Measurements from ENCODE around the gene TOM1L1. TPM values are rescaled to one million over a fixed set of nuclear protein-coding genes. Genes with fewer than 3 reads are reported as not detected.

TOM1L1 gene
- total RNA-seq, 1 experiment from 2014 or later: 58.5 TPM

DNA sequence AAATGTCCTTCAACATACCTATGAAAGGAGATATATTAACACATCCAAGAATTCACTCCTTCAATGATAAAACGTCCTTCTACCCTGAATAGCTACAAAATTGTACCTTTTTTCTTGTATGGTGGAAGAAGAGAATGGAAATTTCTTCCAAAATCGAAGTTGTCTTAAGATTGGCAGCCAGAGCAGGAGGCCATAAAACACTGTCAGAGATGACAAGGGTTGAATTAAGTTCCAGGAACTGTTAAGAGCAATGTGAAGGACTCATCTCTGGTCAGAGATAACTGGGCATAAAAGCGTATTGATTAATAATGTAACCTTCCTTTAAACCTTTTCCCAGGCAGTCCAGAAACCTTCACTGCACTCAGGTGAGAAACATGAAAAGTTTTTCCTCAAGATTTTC, 12.9 kb upstream of the TOM1L1 start (continued):
- TF ChIP-seq, protein P1, sequence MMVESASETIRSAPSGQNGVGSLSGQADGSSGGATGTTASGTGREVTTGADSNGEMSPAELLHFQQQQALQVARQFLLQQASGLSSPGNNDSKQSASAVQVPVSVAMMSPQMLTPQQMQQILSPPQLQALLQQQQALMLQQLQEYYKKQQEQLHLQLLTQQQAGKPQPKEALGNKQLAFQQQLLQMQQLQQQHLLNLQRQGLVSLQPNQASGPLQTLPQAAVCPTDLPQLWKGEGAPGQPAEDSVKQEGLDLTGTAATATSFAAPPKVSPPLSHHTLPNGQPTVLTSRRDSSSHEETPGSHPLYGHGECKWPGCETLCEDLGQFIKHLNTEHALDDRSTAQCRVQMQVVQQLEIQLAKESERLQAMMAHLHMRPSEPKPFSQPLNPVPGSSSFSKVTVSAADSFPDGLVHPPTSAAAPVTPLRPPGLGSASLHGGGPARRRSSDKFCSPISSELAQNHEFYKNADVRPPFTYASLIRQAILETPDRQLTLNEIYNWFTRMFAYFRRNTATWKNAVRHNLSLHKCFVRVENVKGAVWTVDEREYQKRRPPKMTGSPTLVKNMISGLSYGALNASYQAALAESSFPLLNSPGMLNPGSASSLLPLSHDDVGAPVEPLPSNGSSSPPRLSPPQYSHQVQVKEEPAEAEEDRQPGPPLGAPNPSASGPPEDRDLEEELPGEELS (CRISPR knock-in tag; IDR thresholded peaks at IDR 0.05): no peak
- TF ChIP-seq, protein P2, sequence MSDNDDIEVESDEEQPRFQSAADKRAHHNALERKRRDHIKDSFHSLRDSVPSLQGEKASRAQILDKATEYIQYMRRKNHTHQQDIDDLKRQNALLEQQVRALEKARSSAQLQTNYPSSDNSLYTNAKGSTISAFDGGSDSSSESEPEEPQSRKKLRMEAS (CRISPR knock-in tag; IDR thresholded peaks at IDR 0.05): no peak
- TF ChIP-seq JAZF1 (CRISPR knock-in tag; IDR thresholded peaks at IDR 0.05) (no peak), SMAD4 (CRISPR knock-in tag; IDR thresholded peaks at IDR 0.05) (no peak), SP1 (CRISPR knock-in tag; conservative IDR thresholded peaks at IDR 0.05) (no peak)
- TF ChIP-seq, protein P3, sequence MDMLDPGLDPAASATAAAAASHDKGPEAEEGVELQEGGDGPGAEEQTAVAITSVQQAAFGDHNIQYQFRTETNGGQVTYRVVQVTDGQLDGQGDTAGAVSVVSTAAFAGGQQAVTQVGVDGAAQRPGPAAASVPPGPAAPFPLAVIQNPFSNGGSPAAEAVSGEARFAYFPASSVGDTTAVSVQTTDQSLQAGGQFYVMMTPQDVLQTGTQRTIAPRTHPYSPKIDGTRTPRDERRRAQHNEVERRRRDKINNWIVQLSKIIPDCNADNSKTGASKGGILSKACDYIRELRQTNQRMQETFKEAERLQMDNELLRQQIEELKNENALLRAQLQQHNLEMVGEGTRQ (CRISPR knock-in tag; IDR thresholded peaks at IDR 0.05): no peak
- TF ChIP-seq, protein P4, sequence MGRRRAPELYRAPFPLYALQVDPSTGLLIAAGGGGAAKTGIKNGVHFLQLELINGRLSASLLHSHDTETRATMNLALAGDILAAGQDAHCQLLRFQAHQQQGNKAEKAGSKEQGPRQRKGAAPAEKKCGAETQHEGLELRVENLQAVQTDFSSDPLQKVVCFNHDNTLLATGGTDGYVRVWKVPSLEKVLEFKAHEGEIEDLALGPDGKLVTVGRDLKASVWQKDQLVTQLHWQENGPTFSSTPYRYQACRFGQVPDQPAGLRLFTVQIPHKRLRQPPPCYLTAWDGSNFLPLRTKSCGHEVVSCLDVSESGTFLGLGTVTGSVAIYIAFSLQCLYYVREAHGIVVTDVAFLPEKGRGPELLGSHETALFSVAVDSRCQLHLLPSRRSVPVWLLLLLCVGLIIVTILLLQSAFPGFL (CRISPR knock-in tag; IDR thresholded peaks at IDR 0.05; ENCODE audit: borderline replicate concordance): no peak

DNA sequence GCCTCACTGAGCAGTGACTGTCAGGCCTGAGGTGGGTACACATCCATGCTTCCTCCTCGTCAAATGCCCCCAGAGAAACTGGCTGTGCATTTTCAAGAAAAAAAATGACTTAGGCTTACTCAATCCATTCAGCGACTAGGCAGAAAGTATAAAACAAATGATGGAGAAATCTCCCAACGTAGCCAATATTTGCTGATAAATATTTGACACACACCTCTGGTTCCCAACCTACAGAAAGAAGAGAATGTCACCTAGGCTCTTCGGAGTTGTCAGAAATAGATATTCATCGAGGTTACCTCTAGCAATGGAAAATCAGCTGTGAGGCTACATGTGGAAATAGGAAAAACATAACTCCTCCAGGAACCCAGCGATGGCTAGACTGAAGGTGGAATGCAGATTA, 12.4 kb upstream of the TOM1L1 start:
- Mint-ChIP-seq H3K4me3 (no peak overlapping the region), H3K4me1 (peaks cover 10% of the 10 kb centered on the region), H3K9me3 (no peaks in the 10 kb centered on the region; the same call in 1 of the 2 replicates), H3K27ac (no peak overlapping the region), H3K36me3 (peaks cover 2% of the 10 kb centered on the region; the same call in 1 of the 2 replicates), H3K27me3 (ENCODE audit: low read depth) (no peaks in the 10 kb centered on the region)
- ATAC-seq: no peak
- CTCF ChIA-PET: no interaction called here
- POLR2A ChIA-PET: no interaction called here
- DNase-seq (ENCODE audit: low spot score): no peak
- TF ChIP-seq NR1H2 (CRISPR knock-in tag; IDR thresholded peaks at IDR 0.05) (no peak), SOX15 (CRISPR knock-in tag; IDR thresholded peaks at IDR 0.05) (no peak), FOXJ3 (CRISPR knock-in tag; IDR thresholded peaks at IDR 0.05; ENCODE audit: borderline replicate concordance) (no peak), EMX1 (CRISPR knock-in tag; IDR thresholded peaks at IDR 0.05) (no peak), TCF7 (CRISPR knock-in tag; IDR thresholded peaks at IDR 0.05; ENCODE audit: low read depth) (no peak), ZNF219 (CRISPR knock-in tag; IDR thresholded peaks at IDR 0.05; ENCODE audit: borderline replicate concordance) (no peak), TP53 (CRISPR knock-in tag; IDR thresholded peaks at IDR 0.05) (no peak), ETV6 (CRISPR knock-in tag; IDR thresholded peaks at IDR 0.05) (no peak), ZNF232 (CRISPR knock-in tag; IDR thresholded peaks at IDR 0.05) (no peak), GTF2I (CRISPR knock-in tag; conservative IDR thresholded peaks at IDR 0.05) (no peak)
- TF ChIP-seq, protein P5, sequence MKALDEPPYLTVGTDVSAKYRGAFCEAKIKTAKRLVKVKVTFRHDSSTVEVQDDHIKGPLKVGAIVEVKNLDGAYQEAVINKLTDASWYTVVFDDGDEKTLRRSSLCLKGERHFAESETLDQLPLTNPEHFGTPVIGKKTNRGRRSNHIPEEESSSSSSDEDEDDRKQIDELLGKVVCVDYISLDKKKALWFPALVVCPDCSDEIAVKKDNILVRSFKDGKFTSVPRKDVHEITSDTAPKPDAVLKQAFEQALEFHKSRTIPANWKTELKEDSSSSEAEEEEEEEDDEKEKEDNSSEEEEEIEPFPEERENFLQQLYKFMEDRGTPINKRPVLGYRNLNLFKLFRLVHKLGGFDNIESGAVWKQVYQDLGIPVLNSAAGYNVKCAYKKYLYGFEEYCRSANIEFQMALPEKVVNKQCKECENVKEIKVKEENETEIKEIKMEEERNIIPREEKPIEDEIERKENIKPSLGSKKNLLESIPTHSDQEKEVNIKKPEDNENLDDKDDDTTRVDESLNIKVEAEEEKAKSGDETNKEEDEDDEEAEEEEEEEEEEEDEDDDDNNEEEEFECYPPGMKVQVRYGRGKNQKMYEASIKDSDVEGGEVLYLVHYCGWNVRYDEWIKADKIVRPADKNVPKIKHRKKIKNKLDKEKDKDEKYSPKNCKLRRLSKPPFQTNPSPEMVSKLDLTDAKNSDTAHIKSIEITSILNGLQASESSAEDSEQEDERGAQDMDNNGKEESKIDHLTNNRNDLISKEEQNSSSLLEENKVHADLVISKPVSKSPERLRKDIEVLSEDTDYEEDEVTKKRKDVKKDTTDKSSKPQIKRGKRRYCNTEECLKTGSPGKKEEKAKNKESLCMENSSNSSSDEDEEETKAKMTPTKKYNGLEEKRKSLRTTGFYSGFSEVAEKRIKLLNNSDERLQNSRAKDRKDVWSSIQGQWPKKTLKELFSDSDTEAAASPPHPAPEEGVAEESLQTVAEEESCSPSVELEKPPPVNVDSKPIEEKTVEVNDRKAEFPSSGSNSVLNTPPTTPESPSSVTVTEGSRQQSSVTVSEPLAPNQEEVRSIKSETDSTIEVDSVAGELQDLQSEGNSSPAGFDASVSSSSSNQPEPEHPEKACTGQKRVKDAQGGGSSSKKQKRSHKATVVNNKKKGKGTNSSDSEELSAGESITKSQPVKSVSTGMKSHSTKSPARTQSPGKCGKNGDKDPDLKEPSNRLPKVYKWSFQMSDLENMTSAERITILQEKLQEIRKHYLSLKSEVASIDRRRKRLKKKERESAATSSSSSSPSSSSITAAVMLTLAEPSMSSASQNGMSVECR (CRISPR knock-in tag; IDR thresholded peaks at IDR 0.05; ENCODE audit: borderline replicate concordance): no peak
- TF ChIP-seq, protein P6, sequence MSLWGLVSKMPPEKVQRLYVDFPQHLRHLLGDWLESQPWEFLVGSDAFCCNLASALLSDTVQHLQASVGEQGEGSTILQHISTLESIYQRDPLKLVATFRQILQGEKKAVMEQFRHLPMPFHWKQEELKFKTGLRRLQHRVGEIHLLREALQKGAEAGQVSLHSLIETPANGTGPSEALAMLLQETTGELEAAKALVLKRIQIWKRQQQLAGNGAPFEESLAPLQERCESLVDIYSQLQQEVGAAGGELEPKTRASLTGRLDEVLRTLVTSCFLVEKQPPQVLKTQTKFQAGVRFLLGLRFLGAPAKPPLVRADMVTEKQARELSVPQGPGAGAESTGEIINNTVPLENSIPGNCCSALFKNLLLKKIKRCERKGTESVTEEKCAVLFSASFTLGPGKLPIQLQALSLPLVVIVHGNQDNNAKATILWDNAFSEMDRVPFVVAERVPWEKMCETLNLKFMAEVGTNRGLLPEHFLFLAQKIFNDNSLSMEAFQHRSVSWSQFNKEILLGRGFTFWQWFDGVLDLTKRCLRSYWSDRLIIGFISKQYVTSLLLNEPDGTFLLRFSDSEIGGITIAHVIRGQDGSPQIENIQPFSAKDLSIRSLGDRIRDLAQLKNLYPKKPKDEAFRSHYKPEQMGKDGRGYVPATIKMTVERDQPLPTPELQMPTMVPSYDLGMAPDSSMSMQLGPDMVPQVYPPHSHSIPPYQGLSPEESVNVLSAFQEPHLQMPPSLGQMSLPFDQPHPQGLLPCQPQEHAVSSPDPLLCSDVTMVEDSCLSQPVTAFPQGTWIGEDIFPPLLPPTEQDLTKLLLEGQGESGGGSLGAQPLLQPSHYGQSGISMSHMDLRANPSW (CRISPR knock-in tag; conservative IDR thresholded peaks at IDR 0.05; ENCODE audit: low read depth): no peak
- TF ChIP-seq, protein P7, sequence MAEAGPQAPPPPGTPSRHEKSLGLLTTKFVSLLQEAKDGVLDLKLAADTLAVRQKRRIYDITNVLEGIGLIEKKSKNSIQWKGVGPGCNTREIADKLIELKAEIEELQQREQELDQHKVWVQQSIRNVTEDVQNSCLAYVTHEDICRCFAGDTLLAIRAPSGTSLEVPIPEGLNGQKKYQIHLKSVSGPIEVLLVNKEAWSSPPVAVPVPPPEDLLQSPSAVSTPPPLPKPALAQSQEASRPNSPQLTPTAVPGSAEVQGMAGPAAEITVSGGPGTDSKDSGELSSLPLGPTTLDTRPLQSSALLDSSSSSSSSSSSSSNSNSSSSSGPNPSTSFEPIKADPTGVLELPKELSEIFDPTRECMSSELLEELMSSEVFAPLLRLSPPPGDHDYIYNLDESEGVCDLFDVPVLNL (CRISPR knock-in tag; IDR thresholded peaks at IDR 0.05; ENCODE audit: borderline replicate concordance, low read depth): no peak
- TF ChIP-seq, protein P8, sequence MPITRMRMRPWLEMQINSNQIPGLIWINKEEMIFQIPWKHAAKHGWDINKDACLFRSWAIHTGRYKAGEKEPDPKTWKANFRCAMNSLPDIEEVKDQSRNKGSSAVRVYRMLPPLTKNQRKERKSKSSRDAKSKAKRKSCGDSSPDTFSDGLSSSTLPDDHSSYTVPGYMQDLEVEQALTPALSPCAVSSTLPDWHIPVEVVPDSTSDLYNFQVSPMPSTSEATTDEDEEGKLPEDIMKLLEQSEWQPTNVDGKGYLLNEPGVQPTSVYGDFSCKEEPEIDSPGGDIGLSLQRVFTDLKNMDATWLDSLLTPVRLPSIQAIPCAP (CRISPR knock-in tag; IDR thresholded peaks at IDR 0.05): no peak
